PC-3 (cell line): ENCODE results near the gene SPATA32. TPM values are rescaled to one million over a fixed set of nuclear protein-coding genes. Genes with fewer than 3 reads are reported as not detected.

Experiments
- ATAC-seq: fragments of 200-7000 bp; cut with Tn5 transposase; 2 replicates; pipeline ENCODE4 v1.9.1; 2020; ENCODE audit warnings: mild to moderate bottlenecking, moderate library complexity
- BruUV-seq: library from RNA; stranded (reverse); fragments of 400-500 nt; replicated peaks from 2 replicates; lab custom pipeline; 2021; lab: Mats Ljungman, UMichigan
- CTCF ChIA-PET: fragments of 300-600 bp; sonication (Branson Sonifier 250); formaldehyde crosslinking; loops from one replicate; lab custom pipeline; 2022; ENCODE audit warnings: antibody characterized with exemption; lab: Charles Lee
- POLR2A ChIA-PET: fragments of 300-600 bp; sonication (Branson Sonifier 250); formaldehyde crosslinking; loops from one replicate; lab custom pipeline; 2022; ENCODE audit warnings: antibody characterized with exemption; ENCODE audit not compliant: unreplicated experiment; lab: Charles Lee
- DNase-seq: peaks from one replicate; pipeline ENCODE4 v3.0.0-alpha.2; 2015
- H2AFZ ChIP-seq: fragments of 300-600 bp; sonication (generic); 2 replicates; pipeline ENCODE4 v1.6.0; 2016; ENCODE audit warnings: antibody characterized with exemption, low read length
- H3F3A ChIP-seq: fragments of 300-600 bp; sonication (generic); one replicate; pipeline ENCODE4 v1.6.0; 2017; ENCODE audit warnings: antibody characterized with exemption, low read length, control low read depth, mild to moderate bottlenecking; ENCODE audit not compliant: unreplicated experiment
- H3K27ac ChIP-seq: fragments of 300-600 bp; sonication (generic); 2 replicates; pipeline ENCODE4 v1.5.1; 2016; ENCODE audit warnings: mild to moderate bottlenecking, low read length
- H3K27me3 ChIP-seq: fragments of 300-600 bp; sonication (generic); 2 replicates; pipeline ENCODE4 v1.6.1; 2016; ENCODE audit warnings: low read length, mixed read lengths
- H3K36me3 ChIP-seq: fragments of 300-600 bp; sonication (generic); 2 replicates; pipeline ENCODE4 v1.6.1; 2016; ENCODE audit warnings: low read depth, mixed run types, low read length, mixed read lengths
- H3K4me1 ChIP-seq: fragments of 300-600 bp; sonication (generic); 2 replicates; pipeline ENCODE4 v1.5.1; 2016; ENCODE audit warnings: low read length; ENCODE audit not compliant: insufficient read depth
- H3K4me2 ChIP-seq: fragments of 300-600 bp; sonication (generic); 2 replicates; pipeline ENCODE4 v1.6.0; 2016; ENCODE audit warnings: low read length
- H3K4me3 ChIP-seq: fragments of 300-600 bp; sonication (generic); 2 replicates; pipeline ENCODE4 v1.5.1; 2016; ENCODE audit warnings: mild to moderate bottlenecking, low read length, mixed read lengths
- H3K79me2 ChIP-seq: fragments of 300-600 bp; sonication (generic); 2 replicates; pipeline ENCODE4 v1.6.1; 2017; ENCODE audit warnings: low read length, mixed read lengths
- H3K9ac ChIP-seq: fragments of 300-600 bp; sonication (generic); 2 replicates; pipeline ENCODE4 v1.6.0; 2016; ENCODE audit warnings: mild to moderate bottlenecking, low read length
- H3K9me2 ChIP-seq: fragments of 300-600 bp; sonication (generic); replicated peaks from 2 replicates; pipeline ENCODE4 v1.6.1; 2016; ENCODE audit warnings: mixed run types, low read length, mixed read lengths
- H3K9me3 ChIP-seq: fragments of 300-600 bp; sonication (generic); 2 replicates; pipeline ENCODE4 v1.6.1; 2016; ENCODE audit warnings: low read length, mixed read lengths
- H4K20me1 ChIP-seq: fragments of 300-600 bp; sonication (generic); 2 replicates; pipeline ENCODE4 v1.6.1; 2016; ENCODE audit warnings: low read length, mixed read lengths
- EZH2 ChIP-seq: fragments of 300-600 bp; sonication (generic); IDR thresholded peaks from one replicate; pipeline ENCODE4 v1.6.1; 2017; ENCODE audit warnings: antibody characterized with exemption, mild to moderate bottlenecking, low read length; ENCODE audit not compliant: unreplicated experiment
- EZH2phosphoT487 ChIP-seq: fragments of 300-600 bp; sonication (generic); IDR thresholded peaks from 2 replicates; pipeline ENCODE4 v1.6.1; 2018; ENCODE audit warnings: mild to moderate bottlenecking, antibody characterized with exemption, low read length, borderline replicate concordance
- intact Hi-C: fragments of 100-400 bp; cut with micrococcal nuclease; formaldehyde crosslinking; loops from 2 replicates; pipeline ENCODE4 v1.9.0; 2023
- total RNA-seq: library from RNA; depleted of rRNA; stranded (reverse); fragments of >200 nt; gene quantifications from 2 replicates; pipeline ENCODE4 v1.2.3, GENCODE V29; 2014
- TF ChIP-seq, protein P1 (sequence below): fragments of 300-600 bp; sonication (generic); conservative IDR thresholded peaks from 2 replicates; pipeline ENCODE4 v1.5.1; 2017; ENCODE audit warnings: antibody characterized with exemption, low read depth, mild to moderate bottlenecking, low read length

SPATA32 gene
- total RNA-seq, 1 experiment from 2014 or later: not detected

DNA sequence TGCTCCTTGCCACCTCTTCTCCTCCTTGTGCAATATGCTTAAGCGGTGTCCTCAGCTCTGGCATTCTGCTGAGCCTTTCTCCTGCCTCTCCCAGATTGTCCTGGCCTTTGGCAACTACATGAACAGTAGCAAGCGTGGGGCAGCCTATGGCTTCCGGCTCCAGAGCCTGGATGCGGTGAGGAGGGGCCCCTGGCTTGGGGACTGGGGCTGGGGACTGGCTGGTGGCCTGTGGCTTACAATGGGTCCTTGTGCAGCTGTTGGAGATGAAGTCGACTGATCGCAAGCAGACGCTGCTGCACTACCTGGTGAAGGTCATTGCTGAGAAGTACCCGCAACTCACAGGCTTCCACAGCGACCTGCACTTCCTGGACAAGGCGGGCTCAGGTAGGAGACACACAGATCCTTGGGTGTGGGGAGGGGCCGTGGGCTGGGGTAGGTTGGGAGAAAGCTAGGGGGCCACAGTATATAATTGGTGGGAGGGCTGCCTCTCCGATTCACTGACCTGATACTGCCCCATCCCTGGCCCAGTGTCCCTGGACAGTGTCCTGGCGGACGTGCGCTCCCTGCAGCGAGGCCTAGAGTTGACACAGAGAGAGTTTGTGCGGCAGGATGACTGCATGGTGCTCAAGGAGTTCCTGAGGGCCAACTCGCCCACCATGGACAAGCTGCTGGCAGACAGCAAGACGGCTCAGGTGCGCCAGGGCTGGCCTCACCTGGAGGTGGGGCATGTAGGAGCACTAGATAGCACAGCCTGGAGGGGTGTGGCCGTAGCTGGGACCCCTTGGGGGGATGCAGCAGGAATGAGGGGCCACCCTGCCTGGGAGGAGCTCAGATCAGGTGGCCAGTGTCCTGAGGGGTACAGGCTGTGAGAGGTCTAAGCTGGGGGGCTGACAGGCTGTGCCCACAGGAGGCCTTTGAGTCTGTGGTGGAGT, 16.9 kb downstream of the SPATA32 start:
- BruUV-seq: no TSS peak
- no peak overlapping the region for H3K27ac ChIP-seq

DNA sequence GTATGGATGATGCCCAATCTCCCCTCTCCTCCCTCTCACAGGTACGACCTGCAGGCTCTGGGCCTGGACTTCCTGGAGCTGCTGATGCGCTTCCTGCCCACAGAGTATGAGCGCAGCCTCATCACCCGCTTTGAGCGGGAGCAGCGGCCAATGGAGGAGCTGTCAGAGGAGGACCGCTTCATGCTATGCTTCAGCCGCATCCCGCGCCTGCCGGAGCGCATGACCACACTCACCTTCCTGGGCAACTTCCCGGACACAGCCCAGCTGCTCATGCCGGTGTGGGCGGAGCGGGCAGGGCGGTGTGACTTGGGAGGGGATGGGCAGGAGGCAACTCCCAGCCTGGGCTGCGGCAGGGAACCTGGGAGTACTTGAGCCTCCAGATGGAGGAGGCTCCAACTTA, 18.1 kb downstream of the SPATA32 start:
- Histone ChIP-seq H3K9me2 (no peaks in the 10 kb centered on the region), H3K4me3 (no peak overlapping the region), H3K4me2 (no peak overlapping the region), H3K79me2 (peaks cover 12% of the 10 kb centered on the region), H3K36me3 (no peaks in the 10 kb centered on the region), H2AFZ (no peak overlapping the region), H4K20me1 (no peaks in the 10 kb centered on the region), H3K4me1 (peaks cover 13% of the 10 kb centered on the region), H3K27me3 (no peaks in the 10 kb centered on the region), H3K9ac (no peak overlapping the region), H3F3A (no peaks in the 10 kb centered on the region), H3K27ac (no peak overlapping the region), H3K9me3 (no peaks in the 10 kb centered on the region)
- ATAC-seq: no peak
- no peak for TF ChIP-seq EZH2
- TF ChIP-seq, protein P1, sequence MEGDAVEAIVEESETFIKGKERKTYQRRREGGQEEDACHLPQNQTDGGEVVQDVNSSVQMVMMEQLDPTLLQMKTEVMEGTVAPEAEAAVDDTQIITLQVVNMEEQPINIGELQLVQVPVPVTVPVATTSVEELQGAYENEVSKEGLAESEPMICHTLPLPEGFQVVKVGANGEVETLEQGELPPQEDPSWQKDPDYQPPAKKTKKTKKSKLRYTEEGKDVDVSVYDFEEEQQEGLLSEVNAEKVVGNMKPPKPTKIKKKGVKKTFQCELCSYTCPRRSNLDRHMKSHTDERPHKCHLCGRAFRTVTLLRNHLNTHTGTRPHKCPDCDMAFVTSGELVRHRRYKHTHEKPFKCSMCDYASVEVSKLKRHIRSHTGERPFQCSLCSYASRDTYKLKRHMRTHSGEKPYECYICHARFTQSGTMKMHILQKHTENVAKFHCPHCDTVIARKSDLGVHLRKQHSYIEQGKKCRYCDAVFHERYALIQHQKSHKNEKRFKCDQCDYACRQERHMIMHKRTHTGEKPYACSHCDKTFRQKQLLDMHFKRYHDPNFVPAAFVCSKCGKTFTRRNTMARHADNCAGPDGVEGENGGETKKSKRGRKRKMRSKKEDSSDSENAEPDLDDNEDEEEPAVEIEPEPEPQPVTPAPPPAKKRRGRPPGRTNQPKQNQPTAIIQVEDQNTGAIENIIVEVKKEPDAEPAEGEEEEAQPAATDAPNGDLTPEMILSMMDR: no peak
- TF ChIP-seq EZH2phosphoT487: no peak
- intact Hi-C loops: no loop called here
- CTCF ChIA-PET: no interaction called here
- BruUV-seq: no TSS peak
- no peak for DNase-seq
- POLR2A ChIA-PET: no interaction called here

More for the DNA sequence above, 16.9 kb downstream of the SPATA32 start:
- TF ChIP-seq EZH2 (no peak), EZH2phosphoT487 (no peak)
- TF ChIP-seq, protein P1: no peak
- no peaks in the 10 kb centered on the region for H3F3A ChIP-seq
- no peak overlapping the region for H3K4me2 ChIP-seq
- no peak overlapping the region for H2AFZ ChIP-seq
- H3K9me3 ChIP-seq: no peaks in the 10 kb centered on the region
- H3K9ac ChIP-seq: no peak overlapping the region
- H3K9me2 ChIP-seq: no peaks in the 10 kb centered on the region
- ChIA-PET POLR2A (interaction anchor here (0.6 kb wide), 1 partner anchor 93 kb away, joined by 8 read pairs; no protein-coding TSS in a partner anchor), CTCF (no interaction called here)
- peaks cover 16% of the 10 kb centered on the region for H3K4me1 ChIP-seq
- DNase-seq: no peak
- no peaks in the 10 kb centered on the region for H3K27me3 ChIP-seq
- peaks cover 18% of the 10 kb centered on the region for H3K79me2 ChIP-seq
- no peaks in the 10 kb centered on the region for H3K36me3 ChIP-seq
- H4K20me1 ChIP-seq: no peaks in the 10 kb centered on the region
- H3K4me3 ChIP-seq: no peak overlapping the region
- no peak for ATAC-seq
- intact Hi-C loops: no loop called here

- intact Hi-C loops: no loop called here
- ChIA-PET POLR2A (no interaction called here), CTCF (no interaction called here)
- Histone ChIP-seq H3K27me3 (no peaks in the 10 kb centered on the region), H3K9me2 (no peaks in the 10 kb centered on the region), H2AFZ (no peak overlapping the region), H3K79me2 (peaks cover 7% of the 10 kb centered on the region), H3K9ac (no peak overlapping the region), H3K4me3 (no peak overlapping the region), H3F3A (no peaks in the 10 kb centered on the region), H3K9me3 (no peaks in the 10 kb centered on the region), H3K4me1 (peaks cover 7% of the 10 kb centered on the region), H3K27ac (no peak overlapping the region), H3K4me2 (no peak overlapping the region), H4K20me1 (no peaks in the 10 kb centered on the region), H3K36me3 (no peaks in the 10 kb centered on the region)
- ATAC-seq (no peak), DNase-seq (no peak)
- no TSS peak for BruUV-seq
- TF ChIP-seq, protein P1: no peak
- TF ChIP-seq EZH2 (no peak), EZH2phosphoT487 (no peak)
These were observed 19.9 kb downstream of the SPATA32 start for GRCh38 chr17:45242029-45242414.
